ENCODE results near the gene MGST2.

DNA sequence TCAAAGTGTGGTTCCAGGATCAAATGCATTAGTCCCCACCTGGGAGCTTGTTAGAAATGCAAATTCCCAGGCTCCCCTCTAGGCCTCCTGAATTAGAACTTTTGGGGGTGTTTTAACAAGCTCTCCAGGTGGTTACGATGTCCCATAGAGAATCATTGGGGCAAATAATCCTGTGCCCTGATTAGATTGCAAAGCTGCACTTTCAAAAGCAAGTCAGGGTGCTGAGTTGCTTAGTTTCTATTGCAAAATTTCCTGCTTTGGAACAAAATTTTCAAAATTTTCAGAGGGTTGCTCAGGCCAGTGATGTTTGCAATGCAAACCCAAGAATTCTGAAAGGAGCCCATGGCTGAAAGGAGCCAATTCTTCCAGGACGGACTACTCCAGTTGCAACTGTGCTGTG, 71.0 kb downstream of the MGST2 start:
- TF ChIP-seq, protein P1, sequence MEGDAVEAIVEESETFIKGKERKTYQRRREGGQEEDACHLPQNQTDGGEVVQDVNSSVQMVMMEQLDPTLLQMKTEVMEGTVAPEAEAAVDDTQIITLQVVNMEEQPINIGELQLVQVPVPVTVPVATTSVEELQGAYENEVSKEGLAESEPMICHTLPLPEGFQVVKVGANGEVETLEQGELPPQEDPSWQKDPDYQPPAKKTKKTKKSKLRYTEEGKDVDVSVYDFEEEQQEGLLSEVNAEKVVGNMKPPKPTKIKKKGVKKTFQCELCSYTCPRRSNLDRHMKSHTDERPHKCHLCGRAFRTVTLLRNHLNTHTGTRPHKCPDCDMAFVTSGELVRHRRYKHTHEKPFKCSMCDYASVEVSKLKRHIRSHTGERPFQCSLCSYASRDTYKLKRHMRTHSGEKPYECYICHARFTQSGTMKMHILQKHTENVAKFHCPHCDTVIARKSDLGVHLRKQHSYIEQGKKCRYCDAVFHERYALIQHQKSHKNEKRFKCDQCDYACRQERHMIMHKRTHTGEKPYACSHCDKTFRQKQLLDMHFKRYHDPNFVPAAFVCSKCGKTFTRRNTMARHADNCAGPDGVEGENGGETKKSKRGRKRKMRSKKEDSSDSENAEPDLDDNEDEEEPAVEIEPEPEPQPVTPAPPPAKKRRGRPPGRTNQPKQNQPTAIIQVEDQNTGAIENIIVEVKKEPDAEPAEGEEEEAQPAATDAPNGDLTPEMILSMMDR (IDR thresholded peaks at IDR 0.05; ENCODE audit: poor library complexity, severe bottlenecking) = no peak
- no peak for TF ChIP-seq EP300 (conservative IDR thresholded peaks at IDR 0.05; ENCODE audit: poor library complexity, severe bottlenecking)
- TF ChIP-seq TAF1 (IDR thresholded peaks at IDR 0.05; ENCODE audit: low read depth) = no peak
- no peak for TF ChIP-seq RAD21 (conservative IDR thresholded peaks at IDR 0.05)
- no peak for TF ChIP-seq EZH2 (IDR thresholded peaks at IDR 0.05; ENCODE audit: borderline replicate concordance, insufficient read depth, low read length, poor library complexity, severe bottlenecking)
- TF ChIP-seq POLR2AphosphoS5 (IDR thresholded peaks at IDR 0.05) = no peak
- no peak for TF ChIP-seq MXI1 (conservative IDR thresholded peaks at IDR 0.05; ENCODE audit: poor library complexity, severe bottlenecking)
- no peak for TF ChIP-seq SMC3 (conservative IDR thresholded peaks at IDR 0.05; ENCODE audit: poor library complexity)

All from neural cell (in vitro differentiated cells).